ENCODE measurements around the gene CCDC87.

- TF ChIP-seq CTCF (IDR thresholded peaks at IDR 0.05) (no peak), POLR2AphosphoS5 (IDR thresholded peaks at IDR 0.05) (no peak)
These were observed 50.5 kb downstream of the CCDC87 start for GRCh38 chr11:66542362-66542761.
